Activated naive CD8-positive, alpha-beta T cell treated with anti-CD3 and anti-CD28 coated beads, Interleukin-2, amount 50 U/mL, for 24 hours (primary cell): Measurements from ENCODE around the gene MS4A4E.

Experiments used
- ATAC-seq: fragments of 150-1000 bp; cut with Tn5 transposase; one replicate; pipeline ENCODE4 v1.10.0; 2021
- DNase-seq: peaks from one replicate; pipeline ENCODE4 v3.0.0; 2021
- H3K27ac Mint-ChIP-seq: one replicate; pipeline ENCODE4 v1.8.0; 2021; ENCODE audit warnings: mild to moderate bottlenecking, mixed read lengths
- H3K27me3 Mint-ChIP-seq: one replicate; pipeline ENCODE4 v1.8.0; 2021; ENCODE audit warnings: mixed read lengths
- H3K36me3 Mint-ChIP-seq: one replicate; pipeline ENCODE4 v1.8.0; 2021; ENCODE audit warnings: low read depth, mixed read lengths
- H3K4me1 Mint-ChIP-seq: one replicate; pipeline ENCODE4 v1.8.0; 2021; ENCODE audit warnings: mixed read lengths
- H3K4me3 Mint-ChIP-seq: one replicate; pipeline ENCODE4 v1.8.0; 2021; ENCODE audit warnings: mild to moderate bottlenecking, moderate library complexity, mixed read lengths
- H3K9me3 Mint-ChIP-seq: one replicate; pipeline ENCODE4 v1.8.0; 2021; ENCODE audit warnings: mixed read lengths

Gene MS4A4E

DNA sequence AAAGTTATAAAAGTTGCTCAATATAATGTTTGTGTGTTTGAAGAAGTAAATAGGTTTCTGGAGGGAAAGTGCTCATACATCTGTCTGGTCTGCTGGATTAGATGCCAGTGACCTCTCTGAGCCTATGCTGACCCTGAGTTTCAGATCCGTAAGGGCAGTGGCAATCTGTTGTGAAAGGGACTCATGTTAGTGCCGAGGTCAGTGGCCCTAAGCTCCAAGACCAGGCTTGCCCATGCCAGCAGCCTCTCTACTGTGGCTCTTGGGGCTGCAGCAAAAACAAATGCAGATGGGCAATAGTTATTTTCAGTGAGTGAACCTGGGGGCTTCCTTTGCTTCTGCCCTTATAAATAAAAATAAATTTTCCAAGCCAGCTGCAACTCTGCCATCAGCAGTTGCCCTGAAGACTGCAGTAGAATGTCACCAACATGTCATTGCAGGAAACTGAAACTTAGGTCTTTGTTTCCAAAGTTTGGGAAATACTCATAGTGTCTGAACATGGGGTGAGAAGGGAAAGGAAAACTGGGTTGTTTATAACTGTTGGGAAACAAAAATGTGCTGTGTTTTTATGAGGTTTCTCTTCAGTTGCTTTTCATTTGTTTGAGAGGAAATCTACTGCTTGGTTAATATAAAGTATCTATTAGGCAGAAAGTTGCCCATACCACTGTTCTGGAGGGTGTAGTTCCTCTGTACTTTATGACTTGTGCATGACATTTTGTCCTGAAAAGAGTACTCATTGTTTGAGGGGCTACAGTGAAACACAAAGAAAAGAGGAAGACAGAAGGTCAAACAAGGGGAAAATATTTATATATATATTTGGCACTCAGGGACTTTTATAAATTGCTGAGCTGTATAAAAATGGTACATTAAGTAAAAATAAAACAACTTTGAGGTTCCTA, 9.5 kb upstream of the MS4A4E start:
- H3K27ac Mint-ChIP-seq: no peak overlapping the region
- no peak for DNase-seq
- H3K36me3 Mint-ChIP-seq: no peaks in the 10 kb centered on the region
- no peaks in the 10 kb centered on the region for H3K4me1 Mint-ChIP-seq
- peaks cover 19% of the 10 kb centered on the region for H3K27me3 Mint-ChIP-seq
- H3K4me3 Mint-ChIP-seq: no peak overlapping the region
- no peak for ATAC-seq
- H3K9me3 Mint-ChIP-seq: peaks cover 7% of the 10 kb centered on the region

DNA sequence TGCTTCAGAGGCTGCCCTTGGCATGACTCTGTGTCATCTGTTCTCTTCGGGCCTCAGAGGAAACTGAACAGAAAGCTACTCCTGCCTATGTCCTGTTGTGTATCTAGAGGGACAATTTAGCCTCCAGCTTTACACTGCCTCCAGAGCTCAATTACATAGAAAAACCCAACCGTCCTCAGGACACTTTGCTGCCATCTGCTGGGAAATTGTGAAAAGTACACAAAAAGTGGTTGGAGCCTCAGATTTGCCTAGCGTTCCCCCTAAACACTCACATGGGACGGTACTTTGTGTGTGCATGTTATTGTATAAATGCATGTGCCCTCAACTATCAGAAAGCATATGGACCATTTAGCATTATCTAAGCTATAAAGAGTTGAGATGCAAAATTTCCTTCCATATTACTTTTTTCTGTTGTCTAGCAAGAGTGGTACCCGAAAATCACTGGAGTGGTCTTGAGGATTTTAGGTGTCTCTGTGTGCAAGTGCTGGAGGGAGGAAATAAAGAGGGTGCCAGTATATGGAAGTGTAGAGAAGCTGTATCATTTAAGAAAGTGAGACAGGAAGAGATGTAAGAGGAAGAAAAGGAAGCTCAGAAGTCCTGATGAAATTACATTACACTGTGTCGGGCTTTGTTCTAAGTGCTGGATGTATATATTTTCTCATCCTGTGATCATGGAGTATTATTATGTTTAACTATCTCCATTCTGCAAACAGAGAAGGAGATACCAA, 8.7 kb upstream of the MS4A4E start:
- peaks cover 19% of the 10 kb centered on the region for H3K27me3 Mint-ChIP-seq
- DNase-seq (no peak), ATAC-seq (no peak)
- H3K4me1 Mint-ChIP-seq: no peaks in the 10 kb centered on the region
- H3K36me3 Mint-ChIP-seq: no peaks in the 10 kb centered on the region
- H3K4me3 Mint-ChIP-seq: no peak overlapping the region
- H3K9me3 Mint-ChIP-seq: peaks cover 7% of the 10 kb centered on the region
- H3K27ac Mint-ChIP-seq: no peak overlapping the region

DNA sequence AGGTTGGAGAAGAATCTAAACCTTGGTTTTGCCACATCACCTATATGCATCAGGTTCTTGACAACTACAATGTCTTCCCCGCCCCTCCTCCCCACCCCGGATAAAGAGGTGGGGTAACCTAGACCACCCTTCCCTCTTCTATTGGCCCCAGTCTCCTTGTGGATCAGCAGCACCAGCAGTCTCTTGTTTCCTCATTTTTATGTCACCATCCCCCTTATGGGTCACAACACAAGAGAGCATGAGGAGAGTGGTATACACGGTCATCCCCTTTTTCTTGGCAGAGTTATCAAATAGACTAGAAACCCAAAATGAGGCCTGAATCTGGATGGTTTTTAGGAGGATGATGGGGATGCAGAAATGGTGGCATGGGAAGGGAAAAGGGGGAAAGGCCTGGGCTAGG, 1.2 kb downstream of the MS4A4E start:
- Mint-ChIP-seq H3K9me3 (no peaks in the 10 kb centered on the region), H3K4me1 (no peaks in the 10 kb centered on the region), H3K27ac (no peak overlapping the region), H3K36me3 (no peaks in the 10 kb centered on the region), H3K27me3 (peaks cover 26% of the 10 kb centered on the region), H3K4me3 (no peak overlapping the region)
- DNase-seq: no peak
- no peak for ATAC-seq

- ATAC-seq: no peak
- DNase-seq: no peak
- H3K27me3 Mint-ChIP-seq: peaks cover 26% of the 10 kb centered on the region
- H3K9me3 Mint-ChIP-seq: no peaks in the 10 kb centered on the region
- H3K4me3 Mint-ChIP-seq: no peak overlapping the region
- no peak overlapping the region for H3K27ac Mint-ChIP-seq
- H3K4me1 Mint-ChIP-seq: no peaks in the 10 kb centered on the region
- no peaks in the 10 kb centered on the region for H3K36me3 Mint-ChIP-seq
These were observed 2.3 kb downstream of the MS4A4E start for GRCh38 chr11:60240662-60241061.

- H3K36me3 Mint-ChIP-seq: no peaks in the 10 kb centered on the region
- no peak overlapping the region for H3K4me3 Mint-ChIP-seq
- no peak for ATAC-seq
These were observed 7.6 kb downstream of the MS4A4E start for GRCh38 chr11:60235321-60235720.

GRCh38 chr11:60230681-60231080, 12.3 kb downstream of the MS4A4E start:
- Mint-ChIP-seq H3K27ac (no peak overlapping the region), H3K4me1 (no peaks in the 10 kb centered on the region), H3K9me3 (no peaks in the 10 kb centered on the region), H3K36me3 (no peaks in the 10 kb centered on the region), H3K27me3 (peaks cover 24% of the 10 kb centered on the region), H3K4me3 (no peak overlapping the region)
- ATAC-seq (no peak), DNase-seq (no peak)

More at GRCh38 chr11:60235321-60235720, 7.6 kb downstream of the MS4A4E start:
- Mint-ChIP-seq H3K27me3 (peaks cover 22% of the 10 kb centered on the region), H3K4me1 (no peaks in the 10 kb centered on the region), H3K27ac (no peak overlapping the region), H3K9me3 (no peaks in the 10 kb centered on the region)
- no peak for DNase-seq

DNA sequence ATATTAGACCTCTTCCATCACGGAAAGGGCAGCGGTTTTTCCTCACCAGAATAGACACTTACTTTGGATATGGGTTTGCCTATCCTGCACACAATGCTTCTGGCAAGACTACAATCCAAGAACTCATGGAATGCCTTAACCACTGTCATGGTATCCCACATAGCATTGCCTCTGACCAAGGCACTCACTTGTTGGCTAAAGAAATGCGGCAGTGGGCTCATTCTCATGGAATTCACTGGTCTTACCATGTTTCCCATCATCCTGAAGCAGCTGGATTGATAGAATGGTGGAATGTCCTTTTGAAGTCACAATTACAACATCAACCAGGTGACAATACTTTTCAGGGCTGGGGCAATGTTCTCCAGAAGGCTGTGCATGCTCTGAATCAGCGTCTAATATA, 20.8 kb downstream of the MS4A4E start:
- H3K36me3 Mint-ChIP-seq: no peaks in the 10 kb centered on the region
- no peak overlapping the region for H3K4me3 Mint-ChIP-seq
- no peak for ATAC-seq
- H3K4me1 Mint-ChIP-seq: no peaks in the 10 kb centered on the region
- H3K9me3 Mint-ChIP-seq: no peaks in the 10 kb centered on the region
- no peak overlapping the region for H3K27ac Mint-ChIP-seq
- DNase-seq: no peak
- peaks cover 11% of the 10 kb centered on the region for H3K27me3 Mint-ChIP-seq

GRCh38 chr11:60221692-60222091, 21.2 kb downstream of the MS4A4E start:
- Mint-ChIP-seq H3K9me3 (no peaks in the 10 kb centered on the region), H3K4me1 (no peaks in the 10 kb centered on the region), H3K27me3 (peaks cover 11% of the 10 kb centered on the region), H3K4me3 (no peak overlapping the region), H3K36me3 (no peaks in the 10 kb centered on the region), H3K27ac (no peak overlapping the region)
- ATAC-seq: no peak
- DNase-seq: no peak

- no peak for ATAC-seq
- Mint-ChIP-seq H3K4me1 (no peaks in the 10 kb centered on the region), H3K4me3 (no peak overlapping the region), H3K27me3 (peaks cover 11% of the 10 kb centered on the region), H3K9me3 (no peaks in the 10 kb centered on the region), H3K36me3 (no peaks in the 10 kb centered on the region), H3K27ac (no peak overlapping the region)
- DNase-seq: no peak
These were observed 21.8 kb downstream of the MS4A4E start for GRCh38 chr11:60221181-60221580.

GRCh38 chr11:60214386-60214785, 28.6 kb downstream of the MS4A4E start:
- Mint-ChIP-seq H3K4me1 (no peaks in the 10 kb centered on the region), H3K27ac (no peak overlapping the region)
- no peak for ATAC-seq

GRCh38 chr11:60211206-60211605, 31.7 kb downstream of the MS4A4E start:
- no peak overlapping the region for H3K27ac Mint-ChIP-seq
- H3K36me3 Mint-ChIP-seq: no peaks in the 10 kb centered on the region
- H3K27me3 Mint-ChIP-seq: peaks cover 26% of the 10 kb centered on the region
- DNase-seq (no peak), ATAC-seq (no peak)
- H3K4me3 Mint-ChIP-seq: no peak overlapping the region
- H3K9me3 Mint-ChIP-seq: no peaks in the 10 kb centered on the region
- H3K4me1 Mint-ChIP-seq: peaks cover 11% of the 10 kb centered on the region

More at GRCh38 chr11:60214386-60214785, 28.6 kb downstream of the MS4A4E start:
- no peaks in the 10 kb centered on the region for H3K9me3 Mint-ChIP-seq
- H3K4me3 Mint-ChIP-seq: no peak overlapping the region
- no peak for DNase-seq
- peaks cover 17% of the 10 kb centered on the region for H3K27me3 Mint-ChIP-seq
- no peaks in the 10 kb centered on the region for H3K36me3 Mint-ChIP-seq

- peaks cover 21% of the 10 kb centered on the region for H3K27me3 Mint-ChIP-seq
- H3K4me1 Mint-ChIP-seq: peaks cover 22% of the 10 kb centered on the region
- no peak overlapping the region for H3K4me3 Mint-ChIP-seq
- H3K27ac Mint-ChIP-seq: no peak overlapping the region
- DNase-seq (no peak), ATAC-seq (no peak)
- no peaks in the 10 kb centered on the region for H3K9me3 Mint-ChIP-seq
- H3K36me3 Mint-ChIP-seq: no peaks in the 10 kb centered on the region
These were observed 33.0 kb downstream of the MS4A4E start for GRCh38 chr11:60209977-60210376.

- Mint-ChIP-seq H3K9me3 (peaks cover 4% of the 10 kb centered on the region), H3K36me3 (no peaks in the 10 kb centered on the region)
These were observed 34.0 kb downstream of the MS4A4E start for GRCh38 chr11:60208951-60209350.

DNA sequence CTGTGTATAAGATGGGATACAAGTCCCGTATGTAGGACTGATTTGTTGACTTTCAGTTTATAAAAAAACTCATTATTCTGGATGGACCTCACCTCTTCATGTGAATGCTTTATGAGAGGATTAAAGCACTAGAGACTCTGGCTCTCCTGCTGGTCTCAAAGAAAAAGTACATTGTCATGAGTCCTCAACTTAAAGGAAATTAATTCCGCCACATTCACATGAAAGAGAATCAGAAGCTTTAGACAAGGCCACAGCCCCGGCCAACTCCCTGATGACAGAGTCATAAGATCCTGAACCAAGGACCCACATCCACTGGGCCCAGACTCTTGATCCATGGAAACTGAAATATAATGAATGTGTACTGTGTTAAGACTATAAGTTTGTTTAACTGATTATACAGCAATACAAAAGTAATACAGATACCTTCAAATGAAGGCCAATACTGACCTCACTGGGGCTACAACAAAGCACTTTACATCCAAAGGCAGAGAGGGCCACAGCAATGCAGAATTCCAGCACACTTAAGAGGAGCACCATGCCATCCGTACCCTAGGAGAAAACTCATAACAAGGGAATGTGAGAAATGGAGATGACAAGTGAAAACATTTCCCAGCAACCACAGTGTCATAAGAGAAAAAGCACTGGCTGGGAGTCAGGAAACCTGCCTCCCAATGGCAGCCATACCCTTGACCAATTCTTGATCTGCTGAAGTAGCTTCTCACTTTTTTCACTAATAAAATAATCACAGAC, 34.6 kb downstream of the MS4A4E start:
- Mint-ChIP-seq H3K9me3 (peaks cover 4% of the 10 kb centered on the region), H3K27me3 (peaks cover 18% of the 10 kb centered on the region), H3K36me3 (no peaks in the 10 kb centered on the region), H3K27ac (no peak overlapping the region), H3K4me3 (no peak overlapping the region), H3K4me1 (peaks cover 30% of the 10 kb centered on the region)
- no peak for ATAC-seq
- DNase-seq: no peak

More at GRCh38 chr11:60208951-60209350, 34.0 kb downstream of the MS4A4E start:
- DNase-seq (no peak), ATAC-seq (no peak)
- Mint-ChIP-seq H3K4me1 (peaks cover 30% of the 10 kb centered on the region), H3K27me3 (peaks cover 17% of the 10 kb centered on the region), H3K4me3 (no peak overlapping the region), H3K27ac (no peak overlapping the region)
